SK-N-SH treated with all-trans-retinoic acid at 6 μM for 48 hours (cell line): ENCODE results near the gene RGMA.

Source experiments
- ARNTL ChIP-seq: fragments of 450-650 bp; formaldehyde crosslinking; IDR thresholded peaks from 2 replicates; pipeline ENCODE4 v1.5.0; 2020; ENCODE audit warnings: low read depth, mild to moderate bottlenecking, moderate library complexity, borderline replicate concordance
- ISL1 ChIP-seq: fragments of 250-450 bp; sonication (Bioruptor Pico); IDR thresholded peaks from 2 replicates; pipeline ENCODE4 v2.1.2; 2022; ENCODE audit warnings: mild to moderate bottlenecking, moderate library complexity
- RARB ChIP-seq: fragments of 250-450 bp; sonication (Bioruptor Pico); IDR thresholded peaks from 2 replicates; pipeline ENCODE4 v1.8.0; 2021; ENCODE audit warnings: mild to moderate bottlenecking, moderate library complexity
- SNAI2 ChIP-seq: fragments of 250-450 bp; sonication (Bioruptor Pico); IDR thresholded peaks from 2 replicates; pipeline ENCODE4 v1.5.0; 2020; ENCODE audit warnings: mild to moderate bottlenecking, moderate library complexity
- ZFP30 ChIP-seq: fragments of 450-650 bp; formaldehyde crosslinking; IDR thresholded peaks from 2 replicates; pipeline ENCODE4 v1.5.0; 2022; ENCODE audit warnings: mild to moderate bottlenecking, moderate library complexity
- ZNF70 ChIP-seq: fragments of 450-650 bp; formaldehyde crosslinking; IDR thresholded peaks from 2 replicates; pipeline ENCODE4 v1.5.0; 2020; ENCODE audit warnings: mild to moderate bottlenecking, moderate library complexity

DNA sequence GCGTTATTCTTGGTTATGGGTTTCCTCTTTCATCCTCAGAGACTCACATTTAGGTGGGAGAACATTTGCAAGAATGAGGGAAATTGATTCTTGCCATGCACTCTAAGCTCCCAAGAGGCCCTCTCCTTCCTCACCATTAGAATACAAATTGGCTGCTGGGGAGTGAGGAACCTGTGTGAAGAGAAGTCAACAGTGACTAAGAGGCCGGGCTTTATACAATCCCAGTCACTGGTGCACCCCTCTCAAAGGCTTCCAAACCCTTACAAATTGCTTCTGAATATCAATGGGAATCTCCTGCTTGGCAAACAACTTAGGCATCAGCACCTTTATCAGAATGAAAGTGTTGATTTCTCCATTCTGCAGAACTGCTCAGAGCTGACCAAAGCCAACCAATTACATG is 16.5 kb upstream of the RGMA start:
- no peak for TF ChIP-seq ZNF70 (CRISPR knock-in tag)
- no peak for TF ChIP-seq ISL1 (CRISPR knock-in tag)
- TF ChIP-seq ARNTL (CRISPR knock-in tag) = no peak
- no peak for TF ChIP-seq RARB (CRISPR knock-in tag)
- no peak for TF ChIP-seq ZFP30 (CRISPR knock-in tag)
- no peak for TF ChIP-seq SNAI2
